Hematopoietic multipotent progenitor cell (in vitro differentiated cells): ENCODE data around the gene HTR3B. TPM values are rescaled to one million over a fixed set of nuclear protein-coding genes. Genes with fewer than 3 reads are reported as not detected.
"Not testable (repeated sequence)": the region's sequence is repeated elsewhere in the genome, so short reads cannot be mapped to it uniquely, and the experiment has no call there.

Experiments used
- DNase-seq, 3 donors: peaks; one replicate each; pipeline ENCODE4 v3.0.0-alpha.2; 2011 to 2015; ENCODE audit warnings: low read depth in 2 of 3, low spot score in 2 of 3
- total RNA-seq: library from RNA; depleted of rRNA; stranded (reverse); fragments of >200 nt; gene quantifications from one replicate; pipeline ENCODE4 v1.2.3, GENCODE V29; 2012

The HTR3B gene
- not detected for total RNA-seq

GRCh38 chr11:113904379-113905101 lies at the start of gene HTR3B:
Gene HTR3B (plus strand): TSS chr11:113904796. CDS start chr11:113904934, 138 bp downstream.
- DNase-seq = no peak

GRCh38 chr11:113855803-113856202 lies 48.8 kb upstream of the HTR3B start:
- DNase-seq = no peak

- DNase-seq = no peak
Observed at GRCh38 chr11:113856966-113857759, 47.4 kb upstream of the HTR3B start.

- peak in 1 of 3 donors; percentile 2 for DNase-seq
Observed at GRCh38 chr11:113859665-113860064, 44.9 kb upstream of the HTR3B start.

- DNase-seq = no peak
Observed at GRCh38 chr11:113862435-113862834, 42.2 kb upstream of the HTR3B start.

- DNase-seq = no peak
Observed at GRCh38 chr11:113864410-113864809, 40.2 kb upstream of the HTR3B start.

- DNase-seq = no peak
Observed at GRCh38 chr11:113865873-113866272, 38.7 kb upstream of the HTR3B start.

- no peak for DNase-seq
Observed at GRCh38 chr11:113867843-113868503, 36.6 kb upstream of the HTR3B start.

- no peak for DNase-seq
Observed at GRCh38 chr11:113871336-113871735, 33.3 kb upstream of the HTR3B start.

GRCh38 chr11:113873236-113873626 lies 31.4 kb upstream of the HTR3B start:
- DNase-seq = no peak

- DNase-seq = no peak
Observed at GRCh38 chr11:113874096-113874495, 30.5 kb upstream of the HTR3B start.

- DNase-seq = peak in 1 of 3 donors; percentile 30
Observed at GRCh38 chr11:113874581-113875233, 29.9 kb upstream of the HTR3B start.

GRCh38 chr11:113875234-113876073 lies 29.1 kb upstream of the HTR3B start, which contains the start of gene USP28:
Gene USP28 (minus strand): TSS chr11:113875572. CDS start chr11:113875501, 71 bp downstream.
- DNase-seq = peak; percentile 73 to 82 (median 82)

- no peak for DNase-seq
Observed at GRCh38 chr11:113876074-113876797, 28.4 kb upstream of the HTR3B start.

- DNase-seq = peak in 1 of 3 donors; percentile 1
Observed at GRCh38 chr11:113876798-113877669, 27.6 kb upstream of the HTR3B start.

- DNase-seq = peak in 2 of 3 donors; percentile 16 to 22
Observed at GRCh38 chr11:113877670-113878055, 26.9 kb upstream of the HTR3B start.

GRCh38 chr11:113879446-113879845 lies 25.1 kb upstream of the HTR3B start:
- DNase-seq = not testable (repeated sequence)

GRCh38 chr11:113880971-113881370 lies 23.6 kb upstream of the HTR3B start:
- DNase-seq = no peak
